ENCODE data around the gene OXER1. TPM values are rescaled to one million over a fixed set of nuclear protein-coding genes. Genes with fewer than 3 reads are reported as not detected.

Gene OXER1
- 0.43 TPM for total RNA-seq
- long read RNA-seq: 0 reads

GRCh38 chr2:42764096-42764495 lies at the start of gene OXER1:
OXER1 (minus strand) TSS chr2:42764135; CDS start chr2:42764062, 73 bp downstream.
- no peak for ATAC-seq

GRCh38 chr2:42812899-42813479 lies 49.1 kb upstream of the OXER1 start:
- ATAC-seq (no peak), DNase-seq (ENCODE audit: missing footprints) (no peak)
- intact Hi-C loops (cut with DNase I): loop anchor here (5.0 kb wide), 1 partner anchor 784 kb away; the partner anchor contains the start of gene THADA

More at GRCh38 chr2:42764096-42764495, at the start of gene OXER1:
- DNase-seq (ENCODE audit: missing footprints): peak; percentile 66
- intact Hi-C loops (cut with DNase I): no loop called here

DNA sequence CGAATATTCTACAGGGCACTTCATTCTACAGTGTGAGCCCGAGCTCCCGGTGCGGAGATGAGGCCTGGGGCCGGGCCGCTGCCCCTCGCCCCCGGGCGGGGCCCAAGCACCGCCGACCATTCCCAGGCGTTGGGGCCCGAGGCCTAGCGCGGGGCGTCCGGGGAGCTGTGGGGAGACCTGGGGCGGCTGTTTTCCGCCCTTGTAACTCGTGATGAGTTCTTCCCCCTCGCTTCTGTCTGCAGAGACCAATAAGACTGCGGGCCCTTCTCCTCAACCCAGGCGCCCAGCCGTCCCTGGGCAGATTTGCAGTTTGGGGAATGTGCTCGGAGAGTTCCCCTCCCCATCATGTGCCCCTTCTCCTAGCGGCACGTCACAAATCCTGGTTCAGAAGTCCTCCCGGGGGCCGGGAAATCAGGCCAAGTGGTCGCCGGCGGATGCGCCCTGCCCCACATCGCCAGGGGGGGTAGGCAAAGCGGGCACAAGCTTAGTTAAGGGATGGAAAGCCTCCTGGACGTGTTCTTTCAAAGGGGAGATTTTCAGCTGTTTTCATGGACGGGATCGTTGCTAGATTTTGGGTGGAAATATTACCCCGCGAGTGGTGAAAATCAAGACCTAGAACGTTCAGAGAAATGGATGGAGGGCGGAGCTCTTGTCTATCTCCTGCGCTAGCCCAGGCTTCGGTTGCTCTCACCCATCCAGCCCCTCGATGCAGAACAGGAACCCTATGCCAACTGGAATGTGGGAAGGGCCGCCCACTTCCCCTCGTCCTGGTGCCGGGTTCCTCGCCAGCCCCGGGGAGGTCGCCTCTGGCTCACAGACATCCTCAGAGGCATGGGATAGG lies 47.3 kb upstream of the OXER1 start:
- intact Hi-C loops (cut with DNase I): loop anchor here (5.0 kb wide), 1 partner anchor 786 kb away; the partner anchor contains the start of gene THADA

DNA sequence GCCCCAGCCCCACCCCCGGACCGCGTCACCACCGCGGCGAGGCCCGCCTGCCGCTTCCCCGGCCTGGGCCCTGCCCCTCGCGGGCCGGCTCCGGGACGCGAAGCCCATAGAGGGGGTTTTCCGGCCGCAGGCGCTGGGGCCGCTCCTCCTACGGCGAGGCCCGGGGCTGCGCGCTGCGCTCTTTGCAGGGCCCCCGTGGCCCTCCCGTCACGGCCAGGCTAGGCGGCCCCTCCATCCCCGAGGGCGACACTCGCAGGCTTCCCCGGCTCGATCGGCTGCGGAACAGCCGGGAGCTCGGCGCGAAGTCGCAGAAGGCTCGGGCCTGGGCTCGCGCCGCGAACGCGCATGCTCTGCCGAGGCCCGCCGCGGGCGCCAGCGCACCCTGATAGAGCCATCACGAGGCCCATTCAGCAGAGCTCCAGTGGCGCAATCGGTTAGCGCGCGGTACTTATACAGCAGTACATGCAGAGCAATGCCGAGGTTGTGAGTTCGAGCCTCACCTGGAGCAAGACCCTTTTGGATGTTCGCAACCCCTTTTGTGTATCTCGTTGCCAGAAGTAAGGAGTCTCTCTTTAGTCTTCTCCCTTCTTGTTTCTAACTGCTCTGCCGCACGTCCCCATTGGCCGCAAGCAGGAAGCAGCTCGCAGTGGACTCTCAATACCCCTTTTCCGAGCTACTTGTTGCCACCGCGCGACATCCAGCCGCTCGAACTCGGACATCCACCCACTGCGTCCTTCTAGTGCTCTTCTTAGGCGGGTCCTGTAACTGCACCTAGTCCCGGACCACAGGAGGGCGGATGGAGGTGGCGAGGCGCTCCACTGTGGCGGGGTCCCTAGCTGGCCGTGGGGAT lies 46.4 kb upstream of the OXER1 start:
- intact Hi-C loops (cut with DNase I): loop anchor here (5.0 kb wide), 1 partner anchor 787 kb away; the partner anchor contains the start of gene THADA
- peak; percentile 94 for ATAC-seq
- peak; percentile 98 for DNase-seq (ENCODE audit: missing footprints)

More for the DNA sequence above, 47.3 kb upstream of the OXER1 start:
- peak; percentile 7 for ATAC-seq
- peak; percentile 73 for DNase-seq (ENCODE audit: missing footprints)

DNA sequence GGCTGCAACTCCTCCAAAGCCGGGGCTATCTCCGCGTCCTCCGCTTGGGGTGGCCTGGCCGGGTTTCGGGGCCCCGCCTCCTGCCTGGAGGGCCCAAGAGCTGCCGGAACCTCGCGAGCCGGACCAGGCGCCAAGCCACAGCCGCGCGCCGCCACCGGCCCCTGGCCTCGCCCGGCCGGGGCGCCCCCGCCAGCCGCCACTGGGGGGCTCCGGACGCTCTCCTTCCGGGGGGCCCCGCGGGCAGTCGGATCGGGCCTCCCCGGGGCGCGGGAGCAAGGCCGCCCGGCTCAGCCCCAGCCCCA lies 45.8 kb upstream of the OXER1 start:
- intact Hi-C loops (cut with DNase I): loop anchor here (5.0 kb wide), 1 partner anchor 788 kb away; the partner anchor contains the start of gene THADA
- no peak for ATAC-seq
- DNase-seq (ENCODE audit: missing footprints): peak; percentile 92

GRCh38 chr2:42809131-42809818 lies 45.3 kb upstream of the OXER1 start:
- no peak for ATAC-seq
- DNase-seq (ENCODE audit: missing footprints): no peak
- intact Hi-C loops (cut with DNase I): no loop called here

DNA sequence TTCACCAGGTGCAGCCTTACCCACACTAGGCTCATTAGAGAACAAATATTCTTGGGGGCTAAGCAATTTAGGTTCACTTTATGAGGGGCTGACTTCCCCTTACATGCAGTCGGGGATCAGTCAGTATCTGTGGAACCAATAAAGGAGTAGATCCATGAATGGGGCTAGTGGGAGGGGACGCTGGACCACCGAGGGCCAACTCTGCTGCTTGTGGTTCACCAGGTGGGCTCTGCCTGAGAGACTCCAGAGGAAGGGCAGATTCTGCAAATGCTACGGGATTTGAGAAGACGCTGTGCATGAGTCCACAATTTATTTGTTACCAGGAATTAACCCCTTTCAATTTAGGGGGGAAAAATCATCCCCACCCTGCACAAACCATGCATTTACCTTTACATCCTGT lies 44.4 kb upstream of the OXER1 start:
- no peak for DNase-seq (ENCODE audit: missing footprints)
- no peak for ATAC-seq
- intact Hi-C loops (cut with DNase I): no loop called here

DNA sequence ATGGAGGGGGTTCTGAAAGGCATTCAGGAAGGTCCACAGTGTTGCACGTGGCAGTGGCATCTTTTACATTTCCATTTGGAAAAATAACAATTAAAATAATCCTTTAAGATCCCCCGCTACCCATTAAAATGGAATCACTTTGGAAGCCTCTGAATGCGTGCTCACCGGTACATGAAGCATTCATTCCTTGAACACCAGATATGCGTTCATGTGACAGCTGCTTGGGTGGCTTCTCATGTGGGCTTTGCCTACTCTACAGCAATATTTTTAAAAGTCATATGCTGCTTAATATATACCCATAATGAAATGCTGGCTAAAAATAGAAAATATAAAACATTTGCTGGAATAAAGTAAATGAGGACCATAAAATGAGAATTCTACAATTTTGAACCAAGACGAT lies 42.9 kb upstream of the OXER1 start:
- DNase-seq (ENCODE audit: missing footprints): no peak
- intact Hi-C loops (cut with DNase I): no loop called here
- ATAC-seq: no peak

DNA sequence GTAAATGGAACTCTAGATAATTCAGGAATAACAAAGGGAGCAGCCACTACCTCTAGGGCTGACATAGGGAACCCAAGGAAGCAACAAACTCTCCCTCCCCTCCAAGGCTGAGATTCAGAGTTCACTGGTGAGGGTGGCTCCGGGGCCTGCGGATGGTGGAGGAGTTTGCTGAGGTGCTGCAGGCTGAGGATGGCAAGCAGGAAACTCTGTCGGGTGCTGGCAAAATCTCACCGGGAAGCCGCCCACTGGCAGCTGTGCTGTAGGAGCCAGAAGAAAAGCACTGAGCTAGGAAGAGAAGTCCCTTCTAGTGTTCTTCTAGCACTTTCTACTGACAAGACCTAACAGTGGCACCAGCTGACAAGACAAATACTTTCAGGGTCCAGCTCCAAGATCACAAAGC lies 41.0 kb upstream of the OXER1 start:
- ATAC-seq: no peak
- intact Hi-C loops (cut with DNase I): no loop called here
- DNase-seq (ENCODE audit: missing footprints): no peak

DNA sequence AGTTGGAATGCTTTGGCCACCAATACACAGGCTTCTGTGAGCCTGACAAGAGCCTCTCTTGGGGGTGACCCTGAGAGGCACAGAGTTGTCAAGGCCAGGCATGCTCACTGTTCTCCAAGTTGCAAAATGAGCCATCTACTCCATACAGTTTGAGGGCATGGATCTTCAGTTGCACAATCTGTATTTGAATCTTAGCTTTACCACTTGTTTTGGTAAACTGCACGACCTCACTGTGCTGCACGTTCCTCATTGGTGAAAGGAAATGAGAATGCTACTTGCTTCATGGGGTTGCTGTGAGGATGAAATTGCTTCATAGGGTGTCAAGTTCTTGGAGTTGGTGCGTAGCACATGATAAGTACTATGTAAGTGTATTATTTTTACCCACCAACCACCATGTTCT lies 40.4 kb upstream of the OXER1 start:
- ATAC-seq (no peak), DNase-seq (ENCODE audit: missing footprints) (no peak)
- intact Hi-C loops (cut with DNase I): no loop called here

GRCh38 chr2:42802150-42802549 lies 38.2 kb upstream of the OXER1 start:
- ATAC-seq: no peak
- DNase-seq (ENCODE audit: missing footprints): no peak
- intact Hi-C loops (cut with DNase I): no loop called here

GRCh38 chr2:42801381-42801780 lies 37.4 kb upstream of the OXER1 start:
- intact Hi-C loops (cut with DNase I): no loop called here
- ATAC-seq (no peak), DNase-seq (ENCODE audit: missing footprints) (no peak)

GRCh38 chr2:42800981-42801380 lies 37.0 kb upstream of the OXER1 start:
- ATAC-seq (peak; percentile 58), DNase-seq (ENCODE audit: missing footprints) (no peak)
- intact Hi-C loops (cut with DNase I): no loop called here

DNA sequence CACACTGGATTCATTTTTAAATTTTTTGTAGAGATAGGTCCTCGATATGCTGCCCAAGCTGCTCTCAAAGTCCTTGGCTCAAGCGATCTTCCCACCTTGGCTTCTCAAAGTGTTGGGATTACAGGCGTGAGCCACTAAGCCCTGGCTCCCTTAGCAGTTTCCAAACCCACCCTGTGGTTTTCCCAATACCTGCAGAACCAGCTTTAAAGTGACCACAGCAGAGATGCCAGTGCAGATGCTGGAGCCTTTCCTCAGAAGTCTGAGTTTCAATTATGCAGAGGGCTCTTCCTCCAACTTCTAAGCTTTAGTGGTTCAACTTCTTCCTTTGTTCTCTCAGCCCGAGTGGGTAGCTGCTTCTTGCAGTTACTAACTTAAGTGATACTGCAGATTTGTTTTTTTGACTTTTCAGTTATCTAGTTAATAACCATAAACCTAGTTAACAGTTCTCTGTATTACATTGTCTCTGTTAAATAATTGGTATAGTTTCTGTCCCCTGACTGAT lies 36.6 kb upstream of the OXER1 start:
- ATAC-seq (no peak), DNase-seq (ENCODE audit: missing footprints) (no peak)
- intact Hi-C loops (cut with DNase I): no loop called here

DNA sequence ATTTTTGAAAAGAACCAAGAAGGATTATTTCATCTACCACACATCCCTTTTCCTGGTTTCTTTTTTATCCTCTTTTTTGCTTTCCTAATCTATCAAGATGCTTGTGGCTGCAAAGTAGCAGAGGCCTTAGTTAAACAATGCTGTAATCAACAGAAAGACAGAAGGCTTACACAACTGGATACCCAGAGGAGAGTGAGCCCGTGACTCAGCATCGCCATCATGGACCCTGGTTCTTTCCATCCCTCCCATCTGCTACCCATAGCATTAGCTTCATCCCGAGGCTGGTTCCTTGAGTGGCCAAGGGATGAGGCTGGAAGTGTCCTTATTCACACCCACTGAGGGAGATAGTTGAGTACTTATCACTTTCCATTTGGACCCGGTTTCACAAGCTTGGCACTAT lies 35.9 kb upstream of the OXER1 start:
- ATAC-seq (no peak), DNase-seq (ENCODE audit: missing footprints) (no peak)
- intact Hi-C loops (cut with DNase I): no loop called here

DNA sequence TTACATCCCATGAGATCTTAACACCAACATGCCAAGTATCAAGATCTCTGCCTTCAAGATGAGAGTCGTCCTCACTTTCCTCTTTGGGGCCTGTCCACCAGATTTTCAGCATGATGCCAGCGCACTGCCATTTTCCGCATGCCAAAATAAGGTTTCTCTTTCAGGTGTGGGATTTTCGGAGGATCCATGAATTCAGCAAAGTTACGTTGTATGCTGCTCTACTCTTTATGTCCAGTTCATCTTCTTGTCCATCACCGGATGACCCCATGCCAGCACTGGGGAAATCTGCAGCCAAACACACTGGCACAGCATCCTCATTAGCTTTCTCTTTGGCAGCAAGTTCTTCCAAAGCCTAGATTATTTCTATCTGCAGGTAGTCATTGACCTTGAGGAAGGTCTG lies 33.3 kb upstream of the OXER1 start:
- no peak for ATAC-seq
- DNase-seq (ENCODE audit: missing footprints): no peak
- intact Hi-C loops (cut with DNase I): no loop called here

DNA sequence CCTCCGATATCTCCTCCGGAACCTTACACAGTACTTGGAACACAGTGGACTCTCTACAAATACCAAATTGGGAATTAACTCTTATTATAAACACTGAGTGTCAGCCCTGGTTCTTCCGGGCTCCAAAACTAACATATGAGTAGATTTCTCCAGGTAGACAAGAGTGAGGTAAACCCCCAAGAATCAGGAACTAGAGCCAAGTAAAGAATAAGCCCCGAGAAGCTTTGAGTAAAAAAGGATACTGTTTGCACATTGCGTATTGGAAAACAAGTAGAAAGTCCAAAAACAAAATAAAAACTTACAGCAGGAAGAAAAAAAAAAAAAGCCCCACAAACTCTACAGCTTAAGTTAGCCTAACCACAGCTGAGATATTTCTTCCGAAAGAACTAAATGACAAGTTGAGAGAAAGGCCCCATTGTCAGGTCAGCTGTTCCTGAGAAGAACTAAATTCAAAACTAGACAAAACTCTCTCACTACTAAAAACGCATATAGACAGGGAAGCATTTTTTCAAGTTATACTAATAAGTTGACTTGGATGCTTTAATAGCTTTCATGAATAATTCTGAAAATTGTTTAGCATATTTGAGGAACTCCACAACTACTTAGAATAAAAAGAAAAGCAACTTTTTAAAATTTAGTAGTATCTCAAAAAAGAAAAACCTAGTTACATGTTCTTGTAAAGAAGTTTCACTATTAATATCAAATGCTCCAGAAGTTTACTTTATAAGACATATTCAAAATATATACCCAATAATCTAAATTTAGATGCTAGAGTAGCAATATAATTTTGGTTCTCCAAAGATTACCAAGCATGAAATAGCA lies 32.7 kb upstream of the OXER1 start:
- no peak for DNase-seq (ENCODE audit: missing footprints)
- no peak for ATAC-seq
- intact Hi-C loops (cut with DNase I): no loop called here

GRCh38 chr2:42795841-42796301 lies 31.9 kb upstream of the OXER1 start:
- DNase-seq (ENCODE audit: missing footprints) (no peak), ATAC-seq (no peak)
- intact Hi-C loops (cut with DNase I): no loop called here

Data from Right ventricle myocardium inferior (tissue), 1 donor.